PC-9 (cell line): Measurements from ENCODE around the gene VSX1.

Experiments used
- EZH2 ChIP-seq: fragments of 200-600 bp; sonication (generic); IDR thresholded peaks from 2 replicates; pipeline ENCODE4 v1.8.0; 2017; ENCODE audit warnings: antibody characterized with exemption, low read depth
- TF ChIP-seq, protein P1 (sequence below): fragments of 200-600 bp; sonication (generic); conservative IDR thresholded peaks from 2 replicates; pipeline ENCODE4 v1.6.1; 2017; ENCODE audit warnings: mixed run types, antibody characterized with exemption, mild to moderate bottlenecking, moderate library complexity

DNA sequence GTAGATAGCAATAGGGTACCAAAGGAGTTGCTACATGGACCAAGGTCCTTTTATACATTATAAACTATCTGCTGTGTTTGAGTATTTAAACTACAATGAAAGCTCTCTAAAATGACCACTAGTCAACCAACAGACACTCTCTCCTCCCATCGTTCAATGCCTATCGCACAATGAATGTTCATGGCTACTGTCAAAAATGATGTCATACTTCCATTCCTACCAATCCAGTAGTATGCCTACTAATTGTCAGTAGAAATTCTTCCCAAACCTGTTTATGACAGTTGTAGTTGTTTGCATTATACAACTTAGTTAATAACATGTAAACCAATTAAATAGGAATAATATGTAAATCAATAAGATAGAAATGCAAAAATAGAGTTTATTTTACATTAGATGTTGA, 39.0 kb upstream of the VSX1 start:
- TF ChIP-seq, protein P1, sequence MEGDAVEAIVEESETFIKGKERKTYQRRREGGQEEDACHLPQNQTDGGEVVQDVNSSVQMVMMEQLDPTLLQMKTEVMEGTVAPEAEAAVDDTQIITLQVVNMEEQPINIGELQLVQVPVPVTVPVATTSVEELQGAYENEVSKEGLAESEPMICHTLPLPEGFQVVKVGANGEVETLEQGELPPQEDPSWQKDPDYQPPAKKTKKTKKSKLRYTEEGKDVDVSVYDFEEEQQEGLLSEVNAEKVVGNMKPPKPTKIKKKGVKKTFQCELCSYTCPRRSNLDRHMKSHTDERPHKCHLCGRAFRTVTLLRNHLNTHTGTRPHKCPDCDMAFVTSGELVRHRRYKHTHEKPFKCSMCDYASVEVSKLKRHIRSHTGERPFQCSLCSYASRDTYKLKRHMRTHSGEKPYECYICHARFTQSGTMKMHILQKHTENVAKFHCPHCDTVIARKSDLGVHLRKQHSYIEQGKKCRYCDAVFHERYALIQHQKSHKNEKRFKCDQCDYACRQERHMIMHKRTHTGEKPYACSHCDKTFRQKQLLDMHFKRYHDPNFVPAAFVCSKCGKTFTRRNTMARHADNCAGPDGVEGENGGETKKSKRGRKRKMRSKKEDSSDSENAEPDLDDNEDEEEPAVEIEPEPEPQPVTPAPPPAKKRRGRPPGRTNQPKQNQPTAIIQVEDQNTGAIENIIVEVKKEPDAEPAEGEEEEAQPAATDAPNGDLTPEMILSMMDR: no peak
- TF ChIP-seq EZH2: no peak
